ENCODE data around the gene LRP3.
"Not testable (repeated sequence)": the region's sequence is repeated elsewhere in the genome, so short reads cannot be mapped to it uniquely, and the experiment has no call there.

The LRP3 gene

DNA sequence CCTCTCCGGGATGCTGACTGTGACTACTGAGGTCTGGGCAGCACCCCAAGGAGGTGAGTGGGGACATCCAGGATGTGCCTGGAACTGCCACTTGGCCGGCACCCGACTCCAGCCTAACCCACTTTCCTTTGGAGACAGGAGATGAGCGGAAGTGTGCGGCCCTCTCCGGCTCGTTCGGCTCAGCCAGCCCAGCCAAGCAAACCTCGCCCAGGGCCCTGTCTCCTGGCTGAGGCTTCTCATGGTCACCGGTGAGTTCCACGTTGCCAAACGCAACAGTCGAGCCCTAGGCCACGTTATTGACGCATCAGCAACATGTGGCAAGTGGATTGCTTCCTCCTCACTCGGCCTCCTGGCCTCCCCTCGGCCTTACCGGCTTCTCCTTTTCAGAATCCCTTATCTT, 26.0 kb downstream of the LRP3 start:
- no peak for DNase-seq

- DNase-seq = no peak
Observed at GRCh38 chr19:33220735-33221134, 26.6 kb downstream of the LRP3 start.

- DNase-seq = no peak
Observed at GRCh38 chr19:33221638-33222037, 27.5 kb downstream of the LRP3 start.

- not testable (repeated sequence) for DNase-seq
Observed at GRCh38 chr19:33222255-33222654, 28.1 kb downstream of the LRP3 start.

GRCh38 chr19:33224694-33225457, 30.7 kb downstream of the LRP3 start:
- no peak for DNase-seq

- no peak for DNase-seq
Observed at GRCh38 chr19:33225458-33225926, 31.4 kb downstream of the LRP3 start, which contains the start of gene SLC7A10. Gene SLC7A10 (minus strand): TSS chr19:33225850. CDS start chr19:33225703, 147 bp downstream.

GRCh38 chr19:33226550-33227241, 32.6 kb downstream of the LRP3 start:
- DNase-seq = no peak

- DNase-seq = no peak
Observed at GRCh38 chr19:33227242-33227650, 33.1 kb downstream of the LRP3 start.

DNA sequence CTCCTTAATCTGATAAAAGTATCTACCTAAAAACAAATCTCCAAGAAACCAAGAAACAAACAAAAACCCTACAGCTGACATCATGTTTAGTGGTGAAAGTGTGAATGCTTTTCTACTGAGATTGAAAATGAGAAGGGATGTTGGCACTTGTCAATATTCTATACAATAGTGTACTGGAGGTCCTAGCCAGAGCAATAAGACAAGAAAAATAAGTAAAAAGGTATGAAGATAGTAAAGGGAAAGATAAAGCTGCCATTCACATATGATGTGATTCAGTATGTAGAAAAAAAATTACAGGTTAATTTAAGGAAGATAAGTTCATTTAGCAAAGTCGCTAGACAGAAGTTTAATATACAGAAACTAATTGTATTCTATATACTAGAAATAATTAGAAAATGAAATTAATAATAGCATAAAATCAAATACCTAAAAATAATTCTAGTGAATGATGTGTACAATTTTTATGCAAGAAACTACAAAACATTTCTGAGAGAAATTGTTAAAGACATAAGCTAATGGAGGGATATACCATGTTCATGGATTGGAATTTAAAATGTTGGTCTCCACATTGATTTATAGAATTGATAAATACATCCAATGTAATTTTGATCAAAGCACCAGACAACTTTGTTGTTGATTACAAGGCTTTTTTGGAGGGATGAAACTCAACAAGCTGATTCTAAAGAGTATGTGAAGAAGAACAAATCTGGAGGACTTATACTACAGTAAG, 33.9 kb downstream of the LRP3 start:
- DNase-seq = no peak

GRCh38 chr19:33229962-33230361, 35.8 kb downstream of the LRP3 start:
- DNase-seq = no peak

DNA sequence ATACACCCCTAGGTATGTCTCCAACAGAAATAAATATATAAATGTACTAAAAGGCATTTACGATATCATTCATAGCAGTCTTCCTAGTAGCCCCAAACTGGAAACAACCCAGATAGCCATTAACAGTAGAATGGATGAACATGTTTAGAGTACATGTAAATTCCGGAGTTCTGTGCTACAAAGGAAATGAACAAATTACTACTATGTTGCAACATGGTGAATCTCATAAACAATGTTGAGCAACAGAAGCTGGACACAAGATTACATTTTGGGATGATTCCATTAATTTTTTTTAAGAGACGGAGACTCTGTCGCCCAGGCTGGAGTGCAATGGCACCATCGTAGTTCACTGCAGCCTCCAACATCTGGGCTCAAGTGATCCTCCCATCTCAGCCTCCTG, 37.4 kb downstream of the LRP3 start:
- no peak for DNase-seq

DNA sequence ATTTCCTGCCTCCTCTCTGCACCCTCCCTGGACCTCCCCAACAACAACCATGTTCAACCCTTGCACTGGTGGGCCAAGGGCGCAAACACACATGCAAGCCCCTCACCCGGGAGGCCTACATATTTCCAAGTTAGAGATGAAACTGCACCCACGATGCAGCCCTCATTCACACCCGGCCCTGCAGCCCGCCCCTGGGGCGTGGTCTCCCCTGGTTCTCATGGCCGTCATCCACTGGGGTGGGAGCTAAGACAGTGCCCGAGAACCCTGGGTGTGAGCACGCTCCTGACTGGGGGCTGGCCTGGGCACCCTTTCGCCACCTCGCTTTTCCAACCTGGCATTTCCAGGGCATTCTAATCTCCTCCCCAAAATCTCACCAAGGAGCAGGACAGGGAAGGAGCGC, 38.5 kb downstream of the LRP3 start:
- DNase-seq = no peak

DNA sequence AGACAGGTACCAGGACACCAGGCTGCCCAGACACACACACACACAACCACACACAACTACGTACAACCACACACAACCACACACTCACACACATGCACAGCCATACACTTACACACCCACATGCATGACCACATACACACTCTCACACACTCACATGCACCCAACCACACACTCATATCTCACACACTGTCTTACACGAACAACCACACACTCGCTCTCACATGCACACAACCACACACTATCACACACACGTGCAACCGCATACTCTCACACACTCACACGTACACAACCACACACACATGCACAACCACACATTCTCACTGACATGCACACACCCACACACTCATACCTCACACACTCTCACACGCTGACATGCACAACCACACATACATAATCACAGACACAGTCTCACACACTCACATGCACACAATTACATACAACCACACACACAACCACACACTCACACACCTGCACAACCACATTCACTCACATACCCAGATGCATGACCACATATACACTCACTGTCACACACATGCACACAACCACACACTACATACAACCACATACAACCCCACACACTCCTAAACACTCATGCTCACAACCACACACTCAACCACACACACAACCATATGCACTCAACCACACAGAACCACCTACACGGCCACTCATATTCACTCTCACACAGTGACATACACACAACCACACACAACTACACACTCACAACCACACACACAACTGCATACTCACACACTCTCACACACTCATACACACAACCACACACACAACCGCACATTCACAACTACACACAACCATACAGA, 39.1 kb downstream of the LRP3 start:
- DNase-seq = no peak

DNA sequence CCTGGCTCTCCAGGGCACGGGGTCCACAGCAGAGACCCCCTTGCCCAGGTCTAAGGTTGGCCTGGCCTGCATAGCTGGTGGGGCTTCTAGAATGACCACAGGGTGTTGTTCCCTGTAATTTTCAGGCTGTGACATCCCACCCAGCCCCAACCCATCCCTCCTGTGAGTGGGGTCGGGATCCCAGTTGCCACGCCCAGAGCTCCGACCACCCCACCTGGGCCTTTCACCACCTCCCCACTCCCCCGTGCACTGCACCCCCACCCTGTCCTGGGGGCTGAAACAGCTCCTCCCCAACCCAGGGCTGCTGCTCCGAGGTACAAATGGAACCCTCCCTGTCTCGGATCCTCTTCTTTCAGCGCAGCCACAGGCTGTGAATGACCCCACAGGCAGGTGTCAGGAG, 40.0 kb downstream of the LRP3 start:
- DNase-seq = no peak

- no peak for DNase-seq
Observed at GRCh38 chr19:33234736-33235135, 40.6 kb downstream of the LRP3 start.

DNA sequence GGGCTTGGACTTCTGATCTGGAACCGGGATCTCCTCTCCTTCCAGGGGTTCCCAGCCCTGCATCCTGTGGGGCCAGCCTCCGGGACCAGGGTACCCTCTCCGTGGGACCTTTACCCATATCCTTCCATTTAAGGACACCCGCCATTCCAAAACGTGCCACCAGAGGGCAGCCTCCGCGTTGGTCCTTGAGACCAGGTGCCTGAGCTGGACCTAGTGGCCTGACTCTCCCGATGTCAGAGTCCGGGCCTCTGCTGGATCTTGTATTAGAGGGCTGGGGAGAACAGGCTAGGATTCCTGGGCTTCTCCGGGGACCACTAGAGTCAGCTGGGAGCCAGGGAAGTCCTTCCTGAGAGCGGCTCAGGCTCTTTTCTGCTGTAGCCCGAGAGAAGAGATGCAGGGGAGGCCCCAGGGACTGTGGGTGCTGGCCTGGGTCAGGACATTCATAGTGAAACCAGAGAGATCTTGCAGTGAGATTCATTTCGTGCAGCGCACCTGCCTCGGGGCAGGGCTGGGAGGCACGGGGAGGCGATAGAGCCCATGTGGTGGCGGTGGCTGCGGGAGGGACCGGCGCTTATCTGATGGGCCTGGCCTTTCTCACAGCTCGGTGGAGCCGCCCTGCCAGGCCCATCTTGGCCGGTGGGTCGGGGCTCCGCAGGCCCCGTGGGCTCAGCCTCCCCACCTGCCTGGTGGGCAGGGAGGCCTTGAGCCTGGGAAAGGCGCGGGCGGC, 41.3 kb downstream of the LRP3 start:
- DNase-seq = peak; percentile 29

DNA sequence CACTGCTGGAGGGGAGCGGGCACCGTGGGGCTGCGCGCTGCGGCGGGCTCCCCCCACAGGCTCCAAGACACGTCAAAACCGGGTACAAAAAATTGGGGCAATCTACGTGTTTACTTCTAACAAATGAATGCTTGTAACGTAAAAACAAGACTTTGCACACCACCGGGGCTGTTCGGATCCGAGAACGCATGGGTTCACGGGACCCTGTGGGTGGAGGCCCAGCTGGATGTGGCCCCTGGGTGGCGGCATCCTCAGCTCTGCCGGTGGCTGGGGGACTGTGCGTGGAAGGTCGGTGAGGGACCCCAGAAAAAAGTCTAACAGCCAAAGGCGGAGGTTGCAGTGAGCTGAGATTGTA, 41.8 kb downstream of the LRP3 start:
- DNase-seq = no peak

DNA sequence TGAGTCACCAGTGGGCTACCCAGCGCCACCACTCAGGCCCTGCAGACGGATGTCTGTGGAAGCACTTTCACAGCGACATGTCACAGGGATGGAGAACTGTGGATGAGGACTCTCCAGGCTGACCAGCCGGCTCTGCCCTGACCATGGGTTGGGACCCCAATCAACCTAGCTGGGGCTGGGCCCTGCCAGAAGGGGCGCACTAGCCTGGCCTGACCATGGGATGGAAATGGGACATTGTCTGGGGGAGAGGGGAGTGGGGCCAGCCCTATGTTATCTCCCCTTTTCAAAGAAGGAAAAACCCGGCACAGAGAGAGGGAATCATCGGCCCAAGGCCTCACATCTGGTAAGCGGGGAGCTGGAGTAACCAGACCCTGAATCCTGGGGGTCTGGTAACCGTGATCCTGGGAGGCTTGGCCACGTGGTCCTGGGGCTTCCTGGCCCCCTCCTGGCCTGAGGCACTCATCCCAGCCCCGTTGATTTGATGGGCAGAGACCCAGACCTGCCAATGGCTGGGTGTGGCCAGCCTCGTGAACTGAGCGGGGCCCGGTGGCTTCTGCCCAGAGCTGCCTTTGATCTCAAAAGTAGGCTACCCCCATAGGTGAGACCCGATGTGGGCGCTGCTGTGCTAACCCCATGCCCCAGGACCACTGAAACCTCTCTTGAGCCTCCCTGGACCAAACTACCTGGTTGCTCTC, 42.7 kb downstream of the LRP3 start:
- no peak for DNase-seq

DNA sequence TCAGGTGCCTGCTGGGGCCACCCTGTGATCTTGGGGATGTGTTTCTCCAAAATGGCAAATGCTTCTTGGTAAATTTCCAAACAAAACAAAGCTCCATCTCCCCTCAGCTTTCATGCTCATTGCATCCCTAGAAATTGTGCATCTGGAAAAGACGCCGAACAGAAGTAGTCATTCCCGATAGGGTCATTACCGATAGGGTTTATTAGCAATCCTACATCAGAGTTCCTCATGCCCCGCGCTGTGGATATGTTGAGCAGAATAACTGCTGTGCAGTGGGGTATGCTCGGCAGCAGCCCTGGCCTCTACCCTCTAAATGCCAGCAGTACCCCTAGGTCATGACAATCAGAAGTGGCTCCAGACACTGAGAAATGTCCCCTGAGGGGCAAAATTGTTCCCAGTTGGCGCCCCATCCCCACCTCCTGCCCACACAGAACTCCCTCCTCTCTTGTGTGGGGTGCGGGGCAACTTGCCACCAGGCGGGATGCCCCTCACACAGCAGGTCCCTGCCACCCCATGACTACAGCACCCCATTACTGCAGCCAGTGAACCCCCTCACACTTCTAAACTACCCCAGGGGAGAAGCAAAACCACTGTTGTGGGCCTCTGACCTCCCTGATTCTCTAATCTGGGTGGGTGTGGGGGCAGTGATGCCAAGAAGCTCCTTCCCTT, 44.5 kb downstream of the LRP3 start:
- no peak for DNase-seq

DNA sequence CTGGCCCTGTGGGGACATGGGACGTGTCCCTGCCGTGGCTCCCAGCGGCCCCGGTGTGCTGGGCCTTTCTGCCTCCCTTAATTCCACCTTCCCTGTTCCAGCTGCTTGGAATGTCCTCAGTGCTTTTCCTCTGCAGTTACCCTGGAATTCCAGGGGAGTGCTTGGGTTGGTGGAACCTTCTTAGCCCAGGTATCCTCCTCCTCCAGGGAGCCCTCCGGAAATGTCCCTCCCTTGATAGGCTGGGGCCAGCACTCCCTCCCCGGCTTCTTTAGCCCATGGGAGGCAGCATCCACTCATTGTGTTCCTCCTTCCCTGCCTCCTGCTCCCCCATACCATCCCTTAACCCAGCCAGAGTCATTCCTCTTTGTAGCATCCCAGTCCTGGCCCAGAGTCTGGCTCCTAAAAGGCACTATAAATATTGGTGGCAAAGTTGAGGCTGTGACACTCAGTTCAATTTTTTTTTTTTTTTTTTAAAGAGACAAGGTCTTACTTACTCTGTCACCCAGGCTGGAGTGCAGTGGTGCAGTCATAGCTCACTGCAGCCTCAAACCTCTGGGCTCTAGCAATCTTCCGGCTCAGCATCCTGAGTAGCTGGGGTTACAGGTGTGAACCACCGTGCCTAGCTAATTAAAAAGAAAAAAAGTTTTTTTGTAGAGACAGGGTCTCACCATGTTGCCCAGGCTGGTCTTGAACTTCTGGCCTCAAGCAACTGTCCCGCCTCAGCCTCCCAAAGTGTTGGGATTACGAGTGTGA, 45.3 kb downstream of the LRP3 start:
- DNase-seq = no peak

All from kidney glomerular epithelial cell (primary cell).